MCF 10A (cell line): ENCODE data around the gene AKAP9. TPM values are rescaled to one million over a fixed set of nuclear protein-coding genes. Genes with fewer than 3 reads are reported as not detected.
"Not testable (repeated sequence)": the region's sequence is repeated elsewhere in the genome, so short reads cannot be mapped to it uniquely, and the experiment has no call there.

Source experiments
- BruUV-seq: library from RNA; stranded (reverse); fragments of 400-500 nt; replicated peaks from 2 replicates; lab custom pipeline; 2021; lab: Mats Ljungman, UMichigan
- CTCF ChIA-PET: fragments of 300-600 bp; sonication (Branson Sonifier 250); formaldehyde crosslinking; extraction: SDS; loops from one replicate; lab custom pipeline; 2021; ENCODE audit warnings: antibody characterized with exemption, inconsistent platforms; lab: Yijun Ruan, JAX
- POLR2A ChIA-PET: fragments of 300-600, 350-650 bp; sonication (Branson Sonifier 250); formaldehyde crosslinking; extraction: SDS; loops from one replicate; lab custom pipeline; 2020; ENCODE audit warnings: antibody characterized with exemption, inconsistent platforms; lab: Yijun Ruan, JAX
- DNase-seq: peaks from one replicate; pipeline ENCODE4 v3.0.0-alpha.2; 2018; ENCODE audit not compliant: unreplicated experiment
- H3K27ac Mint-ChIP-seq: one replicate; pipeline ENCODE4 v1.8.0; 2022; ENCODE audit warnings: mild to moderate bottlenecking, low read depth, mixed read lengths; ENCODE audit not compliant: unreplicated experiment
- H3K27me3 Mint-ChIP-seq: one replicate; pipeline ENCODE4 v1.8.0; 2022; ENCODE audit warnings: mixed read lengths; ENCODE audit not compliant: insufficient read depth, unreplicated experiment
- H3K36me3 Mint-ChIP-seq: one replicate; pipeline ENCODE4 v1.8.0; 2022; ENCODE audit warnings: mild to moderate bottlenecking, moderate library complexity, mixed read lengths; ENCODE audit not compliant: insufficient read depth, unreplicated experiment
- H3K4me1 Mint-ChIP-seq: one replicate; pipeline ENCODE4 v1.8.0; 2022; ENCODE audit warnings: mixed read lengths; ENCODE audit not compliant: insufficient read depth, unreplicated experiment
- H3K4me3 Mint-ChIP-seq: one replicate; pipeline ENCODE4 v1.8.0; 2022; ENCODE audit warnings: mild to moderate bottlenecking, moderate library complexity, mixed read lengths; ENCODE audit not compliant: unreplicated experiment
- H3K9me3 Mint-ChIP-seq: one replicate; pipeline ENCODE4 v1.8.0; 2022; ENCODE audit warnings: mixed read lengths; ENCODE audit not compliant: unreplicated experiment
- CTCF ChIP-seq: fragments of 200-600 bp; IDR thresholded peaks from one replicate; pipeline ENCODE4 v1.8.0; 2022; ENCODE audit warnings: antibody characterized with exemption, mild to moderate bottlenecking; ENCODE audit not compliant: unreplicated experiment
- intact Hi-C: fragments of 100-400 bp; cut with micrococcal nuclease; formaldehyde crosslinking; loops from 2 replicates; pipeline ENCODE4 v1.14.1; 2022
- total RNA-seq: library from RNA; stranded (reverse); gene quantifications from 2 replicates; pipeline ENCODE4 v1.2.3, GENCODE V29; 2022

AKAP9 gene
- total RNA-seq, 1 experiment from 2014 or later, result 39.2 TPM

GRCh38 chr7:91962419-91962818, 21.8 kb downstream of the AKAP9 start:
- ChIA-PET POLR2A (no interaction called here), CTCF (no interaction called here)
- Mint-ChIP-seq H3K9me3 (peaks cover 12% of the 10 kb centered on the region), H3K36me3 (no peaks in the 10 kb centered on the region), H3K27ac (no peak overlapping the region), H3K4me1 (no peaks in the 10 kb centered on the region), H3K27me3 (no peaks in the 10 kb centered on the region), H3K4me3 (no peak overlapping the region)
- TF ChIP-seq CTCF, result no peak
- BruUV-seq, result no TSS peak
- intact Hi-C loops, result no loop called here
- no peak for DNase-seq

- H3K4me1 Mint-ChIP-seq, H3K36me3 Mint-ChIP-seq, DNase-seq, H3K27ac Mint-ChIP-seq, intact Hi-C loops, POLR2A ChIA-PET, BruUV-seq, H3K27me3 Mint-ChIP-seq, H3K4me3 Mint-ChIP-seq, CTCF ChIA-PET: not testable (repeated sequence)
- H3K9me3 Mint-ChIP-seq, result peaks cover 12% of the 10 kb centered on the region
Measured at GRCh38 chr7:91967513-91967912, 26.9 kb downstream of the AKAP9 start.

- intact Hi-C loops, result no loop called here
- POLR2A ChIA-PET, result no interaction called here
- no peaks in the 10 kb centered on the region for H3K4me1 Mint-ChIP-seq
- no peaks in the 10 kb centered on the region for H3K9me3 Mint-ChIP-seq
- CTCF ChIA-PET, result no interaction called here
- H3K36me3 Mint-ChIP-seq, result peaks cover 17% of the 10 kb centered on the region
- no peaks in the 10 kb centered on the region for H3K27me3 Mint-ChIP-seq
- TF ChIP-seq CTCF, result no peak
- no TSS peak for BruUV-seq
- no peak overlapping the region for H3K27ac Mint-ChIP-seq
- no peak overlapping the region for H3K4me3 Mint-ChIP-seq
- DNase-seq, result no peak
Measured at GRCh38 chr7:91973639-91974038, 33.0 kb downstream of the AKAP9 start.

- intact Hi-C loops, result no loop called here
- Mint-ChIP-seq H3K27ac (no peak overlapping the region), H3K36me3 (peaks cover 17% of the 10 kb centered on the region), H3K4me1 (no peaks in the 10 kb centered on the region), H3K27me3 (no peaks in the 10 kb centered on the region), H3K9me3 (no peaks in the 10 kb centered on the region), H3K4me3 (no peak overlapping the region)
- BruUV-seq, result no TSS peak
- no peak for DNase-seq
- ChIA-PET CTCF (no interaction called here), POLR2A (no interaction called here)
- no peak for TF ChIP-seq CTCF
Measured at GRCh38 chr7:91974066-91974465, 33.4 kb downstream of the AKAP9 start.

- H3K9me3 Mint-ChIP-seq, result no peaks in the 10 kb centered on the region
- TF ChIP-seq CTCF, result no peak
- no peaks in the 10 kb centered on the region for H3K27me3 Mint-ChIP-seq
- intact Hi-C loops, result no loop called here
- POLR2A ChIA-PET, result no interaction called here
- no peaks in the 10 kb centered on the region for H3K4me1 Mint-ChIP-seq
- H3K4me3 Mint-ChIP-seq, result no peak overlapping the region
- DNase-seq, result no peak
- H3K27ac Mint-ChIP-seq, result no peak overlapping the region
- H3K36me3 Mint-ChIP-seq, result peaks cover 17% of the 10 kb centered on the region
- no TSS peak for BruUV-seq
- CTCF ChIA-PET, result no interaction called here
Measured at GRCh38 chr7:91976743-91977142, 36.1 kb downstream of the AKAP9 start.
